Neural progenitor cell (in vitro differentiated cells): ENCODE data around the gene KPTN. TPM values are rescaled to one million over a fixed set of nuclear protein-coding genes. Genes with fewer than 3 reads are reported as not detected.

ENCODE experiments used
- DNase-seq: peaks from one replicate; pipeline ENCODE4 v3.0.0-alpha.2; 2016; ENCODE audit warnings: low spot score
- H2AFZ ChIP-seq: fragments of 200-600 bp; sonication (generic); replicated peaks from 2 replicates; pipeline ENCODE4 v1.6.1; 2016; ENCODE audit warnings: antibody characterized with exemption
- H3F3A ChIP-seq: fragments of 200-600 bp; sonication (generic); 2 replicates; pipeline ENCODE4 v1.6.1; 2016; ENCODE audit warnings: antibody characterized with exemption, low read depth
- H3K27ac ChIP-seq: fragments of 200-600 bp; sonication (generic); 2 replicates; pipeline ENCODE4 v1.5.1; 2016; ENCODE audit warnings: mild to moderate bottlenecking
- H3K27me3 ChIP-seq: fragments of 200-600 bp; sonication (generic); 2 replicates; pipeline ENCODE4 v1.6.1; 2016; ENCODE audit warnings: mild to moderate bottlenecking, moderate library complexity
- H3K36me3 ChIP-seq: fragments of 200-600 bp; sonication (generic); 2 replicates; pipeline ENCODE4 v1.5.1; 2016
- H3K4me1 ChIP-seq: fragments of 200-600 bp; sonication (generic); 2 replicates; pipeline ENCODE4 v1.6.1; 2016; ENCODE audit warnings: mixed run types
- H3K4me2 ChIP-seq: fragments of 200-600 bp; sonication (generic); 2 replicates; pipeline ENCODE4 v1.6.1; 2016
- H3K4me3 ChIP-seq: fragments of 200-600 bp; sonication (generic); 2 replicates; pipeline ENCODE4 v1.5.1; 2016
- H3K79me2 ChIP-seq: fragments of 200-600 bp; sonication (generic); 2 replicates; pipeline ENCODE4 v1.6.1; 2016; ENCODE audit warnings: low read depth
- H3K9ac ChIP-seq: fragments of 200-600 bp; sonication (generic); 2 replicates; pipeline ENCODE4 v1.6.1; 2016
- H3K9me3 ChIP-seq: fragments of 200-600 bp; sonication (generic); 2 replicates; pipeline ENCODE4 v1.5.1; 2016; ENCODE audit warnings: low read depth
- H4K20me1 ChIP-seq: fragments of 200-600 bp; sonication (generic); 2 replicates; pipeline ENCODE4 v1.6.1; 2016; ENCODE audit warnings: low read depth
- H3K27ac Mint-ChIP-seq: 3 replicates; pipeline ENCODE4 v1.8.0; 2021; ENCODE audit warnings: mixed read lengths
- H3K27me3 Mint-ChIP-seq: 2 replicates; pipeline ENCODE4 v1.8.0; 2022; ENCODE audit warnings: low read depth, mild to moderate bottlenecking, inconsistent platforms, moderate library complexity, mixed read lengths; ENCODE audit not compliant: insufficient read depth
- H3K36me3 Mint-ChIP-seq: 3 replicates; pipeline ENCODE4 v1.8.0; 2021; ENCODE audit warnings: mixed read lengths
- H3K4me1 Mint-ChIP-seq: 3 replicates; pipeline ENCODE4 v1.8.0; 2021; ENCODE audit warnings: mixed read lengths
- H3K4me3 Mint-ChIP-seq: 3 replicates; pipeline ENCODE4 v1.8.0; 2021; ENCODE audit warnings: mild to moderate bottlenecking, moderate library complexity, mixed read lengths
- H3K9me3 Mint-ChIP-seq: 3 replicates; pipeline ENCODE4 v1.8.0; 2020; ENCODE audit warnings: mixed read lengths
- EZH2 ChIP-seq: fragments of 200-600 bp; sonication (generic); IDR thresholded peaks from 2 replicates; pipeline ENCODE4 v1.6.1; 2017; ENCODE audit warnings: antibody characterized with exemption, mild to moderate bottlenecking, moderate library complexity
- EZH2phosphoT487 ChIP-seq: fragments of 200-600 bp; sonication (generic); IDR thresholded peaks from 2 replicates; pipeline ENCODE4 v1.6.1; 2017; ENCODE audit warnings: antibody characterized with exemption
- total RNA-seq: library from RNA; depleted of rRNA; stranded (reverse); fragments of >200 nt; gene quantifications from 2 replicates; pipeline ENCODE4 v1.2.3, GENCODE V29; 2015; ENCODE audit warnings: low replicate concordance
- TF ChIP-seq, protein P1 (sequence below): fragments of 200-600 bp; sonication (generic); IDR thresholded peaks from 2 replicates; pipeline ENCODE4 v1.5.1; 2017; ENCODE audit warnings: antibody characterized with exemption, mild to moderate bottlenecking

The KPTN gene
- total RNA-seq, 1 donor from 2014 or later: 18.1 TPM

DNA sequence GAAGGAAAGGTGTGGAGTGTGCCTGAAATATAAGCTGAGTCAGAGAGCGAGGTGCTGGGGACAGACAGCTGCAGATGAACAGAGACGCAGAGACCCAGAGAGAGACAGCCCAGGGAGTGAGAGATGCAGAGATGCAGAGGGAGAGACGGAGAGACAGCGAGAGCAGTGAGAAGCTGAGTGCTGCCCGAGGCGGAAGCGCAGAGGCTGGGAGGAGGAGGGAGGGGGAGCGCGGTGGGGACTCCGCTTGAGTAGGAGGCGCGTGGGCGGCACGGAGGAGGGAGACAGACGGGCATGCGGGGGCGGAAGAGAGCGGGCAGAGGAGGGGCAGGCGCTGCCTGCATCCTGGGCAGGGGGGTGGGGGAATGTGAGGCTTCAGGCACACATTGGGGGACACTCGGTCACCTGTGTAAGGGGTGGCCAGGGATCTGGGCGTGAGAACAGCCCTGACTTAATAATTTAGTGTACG lies 38.0 kb downstream of the KPTN start:
- no peak for TF ChIP-seq EZH2phosphoT487
- TF ChIP-seq, protein P1, sequence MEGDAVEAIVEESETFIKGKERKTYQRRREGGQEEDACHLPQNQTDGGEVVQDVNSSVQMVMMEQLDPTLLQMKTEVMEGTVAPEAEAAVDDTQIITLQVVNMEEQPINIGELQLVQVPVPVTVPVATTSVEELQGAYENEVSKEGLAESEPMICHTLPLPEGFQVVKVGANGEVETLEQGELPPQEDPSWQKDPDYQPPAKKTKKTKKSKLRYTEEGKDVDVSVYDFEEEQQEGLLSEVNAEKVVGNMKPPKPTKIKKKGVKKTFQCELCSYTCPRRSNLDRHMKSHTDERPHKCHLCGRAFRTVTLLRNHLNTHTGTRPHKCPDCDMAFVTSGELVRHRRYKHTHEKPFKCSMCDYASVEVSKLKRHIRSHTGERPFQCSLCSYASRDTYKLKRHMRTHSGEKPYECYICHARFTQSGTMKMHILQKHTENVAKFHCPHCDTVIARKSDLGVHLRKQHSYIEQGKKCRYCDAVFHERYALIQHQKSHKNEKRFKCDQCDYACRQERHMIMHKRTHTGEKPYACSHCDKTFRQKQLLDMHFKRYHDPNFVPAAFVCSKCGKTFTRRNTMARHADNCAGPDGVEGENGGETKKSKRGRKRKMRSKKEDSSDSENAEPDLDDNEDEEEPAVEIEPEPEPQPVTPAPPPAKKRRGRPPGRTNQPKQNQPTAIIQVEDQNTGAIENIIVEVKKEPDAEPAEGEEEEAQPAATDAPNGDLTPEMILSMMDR: no peak
- peak; percentile 39 for TF ChIP-seq EZH2
- no peaks in the 10 kb centered on the region for H3K36me3 Mint-ChIP-seq
- H3K9me3 Mint-ChIP-seq: peaks cover 2% of the 10 kb centered on the region
- no peak overlapping the region for H3K27ac Mint-ChIP-seq
- Histone ChIP-seq H3K36me3 (no peaks in the 10 kb centered on the region), H2AFZ (no peak overlapping the region), H3K9ac (no peak overlapping the region), H3K9me3 (no peaks in the 10 kb centered on the region), H3K4me1 (peaks cover 5% of the 10 kb centered on the region), H3K27ac (no peak overlapping the region), H3K4me3 (no peak overlapping the region), H3K4me2 (peak overlapping the region; percentile 47), H3K27me3 (peaks cover 75% of the 10 kb centered on the region), H4K20me1 (peaks cover 71% of the 10 kb centered on the region), H3F3A (peaks cover 27% of the 10 kb centered on the region), H3K79me2 (no peaks in the 10 kb centered on the region)
- DNase-seq: peak; percentile 58
- H3K4me1 Mint-ChIP-seq: peaks cover 18% of the 10 kb centered on the region
- H3K4me3 Mint-ChIP-seq: peak overlapping the region; percentile 54
- peaks cover 68% of the 10 kb centered on the region for H3K27me3 Mint-ChIP-seq

DNA sequence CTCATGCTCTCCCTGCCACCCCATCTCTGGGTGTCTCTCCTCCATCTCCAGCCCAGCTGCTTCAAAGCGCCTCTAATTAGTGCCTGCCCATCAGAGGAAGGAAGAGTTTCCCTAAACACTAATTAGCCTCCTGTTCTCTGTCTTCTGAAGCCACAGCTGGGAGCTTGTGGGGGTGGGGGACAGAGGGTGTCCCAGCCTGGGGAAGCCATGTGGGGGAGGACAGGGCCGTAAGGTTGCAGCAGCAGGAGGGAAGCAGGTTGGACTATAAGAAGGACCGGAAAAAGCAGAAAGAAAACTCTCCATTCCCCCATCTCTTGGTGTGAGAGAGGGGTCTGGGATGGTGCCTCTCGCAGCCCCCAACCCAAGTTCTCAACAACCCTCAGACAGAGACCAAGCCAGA lies 38.5 kb downstream of the KPTN start:
- Histone ChIP-seq H3K4me1 (peaks cover 5% of the 10 kb centered on the region), H3K4me2 (peak overlapping the region; percentile 47), H3K36me3 (no peaks in the 10 kb centered on the region), H3K27me3 (peaks cover 75% of the 10 kb centered on the region), H3K4me3 (no peak overlapping the region), H3K9me3 (no peaks in the 10 kb centered on the region), H2AFZ (no peak overlapping the region), H3K27ac (no peak overlapping the region), H3F3A (peaks cover 27% of the 10 kb centered on the region), H4K20me1 (peaks cover 71% of the 10 kb centered on the region), H3K79me2 (no peaks in the 10 kb centered on the region), H3K9ac (no peak overlapping the region)
- Mint-ChIP-seq H3K27ac (no peak overlapping the region), H3K4me3 (peak overlapping the region; percentile 14), H3K27me3 (peaks cover 69% of the 10 kb centered on the region), H3K36me3 (no peaks in the 10 kb centered on the region), H3K4me1 (peaks cover 18% of the 10 kb centered on the region), H3K9me3 (peaks cover 2% of the 10 kb centered on the region)
- no peak for TF ChIP-seq EZH2
- TF ChIP-seq, protein P1: no peak
- no peak for DNase-seq

DNA sequence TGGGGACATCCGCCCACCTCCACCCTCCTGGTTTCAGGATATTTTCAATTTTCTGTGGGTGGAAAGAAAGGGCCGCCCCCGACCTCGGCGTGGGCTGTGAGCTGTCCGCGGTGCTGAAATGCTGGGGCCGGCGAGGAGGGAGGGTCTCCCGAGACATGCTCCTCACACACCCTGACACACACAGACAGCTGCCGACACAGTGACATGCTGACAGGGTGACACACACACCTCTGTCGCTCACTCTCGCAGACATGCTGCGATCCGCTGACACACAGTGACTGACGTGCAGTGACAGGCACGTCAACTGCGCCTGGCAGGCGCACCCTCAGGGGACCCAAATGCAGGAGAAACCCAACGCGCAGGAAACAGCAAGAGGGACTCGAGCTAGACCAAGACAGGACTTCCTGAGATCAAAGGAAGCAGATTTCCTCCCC lies 39.6 kb downstream of the KPTN start:
- peaks cover 63% of the 10 kb centered on the region for H4K20me1 ChIP-seq
- Mint-ChIP-seq H3K4me1 (peaks cover 18% of the 10 kb centered on the region), H3K9me3 (peaks cover 2% of the 10 kb centered on the region), H3K36me3 (no peaks in the 10 kb centered on the region), H3K27ac (no peak overlapping the region), H3K27me3 (peaks cover 63% of the 10 kb centered on the region), H3K4me3 (no peak overlapping the region)
- no peaks in the 10 kb centered on the region for H3K9me3 ChIP-seq
- H3K36me3 ChIP-seq: no peaks in the 10 kb centered on the region
- H3K27me3 ChIP-seq: peaks cover 66% of the 10 kb centered on the region
- H3K4me1 ChIP-seq: peaks cover 5% of the 10 kb centered on the region
- TF ChIP-seq EZH2 (peak; percentile 7), EZH2phosphoT487 (no peak)
- no peak overlapping the region for H3K9ac ChIP-seq
- H3K4me2 ChIP-seq: no peak overlapping the region
- H3F3A ChIP-seq: peaks cover 27% of the 10 kb centered on the region
- DNase-seq: peak; percentile 80
- H2AFZ ChIP-seq: no peak overlapping the region
- H3K27ac ChIP-seq: no peak overlapping the region
- no peaks in the 10 kb centered on the region for H3K79me2 ChIP-seq
- no peak overlapping the region for H3K4me3 ChIP-seq

DNA sequence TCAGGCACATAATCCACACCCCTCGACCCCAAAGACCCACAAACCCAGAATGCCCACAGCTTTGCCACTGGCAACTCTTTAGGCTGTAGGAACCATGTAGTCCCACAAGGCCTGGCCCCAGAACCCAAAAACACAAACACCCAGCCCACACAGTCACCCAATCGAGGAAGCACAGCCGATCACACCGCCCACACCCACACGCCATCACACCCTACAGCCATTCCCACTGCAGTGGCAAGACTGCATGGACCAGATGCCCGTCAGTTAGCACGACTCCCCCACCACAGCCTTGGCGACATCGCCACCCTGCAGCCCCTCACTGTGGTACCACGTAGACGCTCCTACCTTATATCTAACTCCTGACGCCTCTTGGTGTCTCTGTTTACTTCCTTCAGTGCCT lies 40.7 kb downstream of the KPTN start:
- Histone ChIP-seq H3K27me3 (peaks cover 55% of the 10 kb centered on the region), H3K9ac (no peak overlapping the region), H3K36me3 (no peaks in the 10 kb centered on the region), H2AFZ (no peak overlapping the region), H3K9me3 (no peaks in the 10 kb centered on the region), H3K4me1 (peaks cover 5% of the 10 kb centered on the region), H3F3A (peaks cover 19% of the 10 kb centered on the region), H3K4me3 (no peak overlapping the region), H3K4me2 (no peak overlapping the region), H3K27ac (no peak overlapping the region), H3K79me2 (no peaks in the 10 kb centered on the region), H4K20me1 (peaks cover 60% of the 10 kb centered on the region)
- no peaks in the 10 kb centered on the region for H3K36me3 Mint-ChIP-seq
- no peak overlapping the region for H3K27ac Mint-ChIP-seq
- peaks cover 2% of the 10 kb centered on the region for H3K9me3 Mint-ChIP-seq
- H3K27me3 Mint-ChIP-seq: peaks cover 61% of the 10 kb centered on the region
- H3K4me3 Mint-ChIP-seq: no peak overlapping the region
- H3K4me1 Mint-ChIP-seq: peaks cover 18% of the 10 kb centered on the region
- TF ChIP-seq, protein P1: no peak
- TF ChIP-seq EZH2phosphoT487: no peak
- TF ChIP-seq EZH2: no peak
- DNase-seq: no peak
